Neuron (in vitro differentiated cells): ENCODE measurements around the gene PVR.

Source experiments
- H2AFZ ChIP-seq: one replicate; pipeline ENCODE4 v1.6.1; 2013; ENCODE audit warnings: low read depth, mild to moderate bottlenecking, inconsistent platforms, low read length, moderate library complexity
- H3K27me3 ChIP-seq: one replicate; pipeline ENCODE4 v1.6.1; 2013; ENCODE audit warnings: low read length; ENCODE audit not compliant: insufficient read depth
- H3K36me3 ChIP-seq: one replicate; pipeline ENCODE4 v1.6.1; 2013; ENCODE audit warnings: low read length; ENCODE audit not compliant: insufficient read depth
- H3K4me1 ChIP-seq: one replicate; pipeline ENCODE4 v1.6.1; 2013; ENCODE audit warnings: low read length; ENCODE audit not compliant: insufficient read depth
- H3K4me3 ChIP-seq: 2 replicates; pipeline ENCODE4 v1.5.1; 2013; ENCODE audit warnings: mild to moderate bottlenecking, low read length, moderate library complexity
- H3K9me3 ChIP-seq: one replicate; pipeline ENCODE4 v1.6.1; 2013; ENCODE audit warnings: low read length

Gene PVR

GRCh38 chr19:44689290-44690130 lies 45.8 kb downstream of the PVR start:
- Histone ChIP-seq H3K4me1 (no peaks in the 10 kb centered on the region), H3K36me3 (no peaks in the 10 kb centered on the region), H3K27me3 (no peaks in the 10 kb centered on the region), H2AFZ (no peak overlapping the region), H3K4me3 (no peak overlapping the region), H3K9me3 (no peaks in the 10 kb centered on the region)

DNA sequence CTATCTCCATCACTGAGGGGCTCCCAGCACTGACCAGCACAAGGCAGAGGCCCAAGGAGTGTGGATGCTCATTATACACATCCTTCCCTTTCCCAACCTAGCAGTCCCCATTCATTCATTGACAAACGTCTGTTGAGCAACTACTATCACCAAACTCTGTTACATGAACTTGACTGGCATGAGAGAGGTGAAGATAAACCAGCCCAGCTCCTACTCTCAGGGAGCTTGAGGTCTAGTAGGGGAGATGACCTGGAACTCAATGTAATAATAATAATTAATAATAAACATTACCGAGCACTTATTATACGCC lies 46.4 kb downstream of the PVR start:
- Histone ChIP-seq H3K9me3 (no peaks in the 10 kb centered on the region), H2AFZ (no peak overlapping the region), H3K4me3 (no peak overlapping the region), H3K4me1 (no peaks in the 10 kb centered on the region), H3K36me3 (no peaks in the 10 kb centered on the region), H3K27me3 (no peaks in the 10 kb centered on the region)

DNA sequence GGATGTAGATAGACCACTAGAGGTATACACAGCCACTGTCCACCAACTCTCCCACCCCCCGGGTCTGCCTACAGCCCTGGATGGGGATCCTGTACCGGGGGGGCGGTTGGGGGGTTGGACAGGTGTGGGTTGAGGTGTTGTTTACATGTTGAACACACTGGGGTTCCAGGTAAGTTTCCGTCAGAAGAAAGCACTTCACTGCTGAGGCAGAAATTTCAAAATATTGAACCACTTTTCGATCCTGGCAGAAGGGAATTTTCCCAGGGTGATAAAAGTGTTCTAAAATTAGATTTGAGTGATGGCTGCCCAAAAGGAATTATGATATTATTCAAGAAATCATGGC lies 48.6 kb downstream of the PVR start:
- H2AFZ ChIP-seq, result no peak overlapping the region
- H3K4me3 ChIP-seq, result no peak overlapping the region
- H3K9me3 ChIP-seq, result no peaks in the 10 kb centered on the region
- no peaks in the 10 kb centered on the region for H3K36me3 ChIP-seq
- H3K27me3 ChIP-seq, result peaks cover 5% of the 10 kb centered on the region
- no peaks in the 10 kb centered on the region for H3K4me1 ChIP-seq

DNA sequence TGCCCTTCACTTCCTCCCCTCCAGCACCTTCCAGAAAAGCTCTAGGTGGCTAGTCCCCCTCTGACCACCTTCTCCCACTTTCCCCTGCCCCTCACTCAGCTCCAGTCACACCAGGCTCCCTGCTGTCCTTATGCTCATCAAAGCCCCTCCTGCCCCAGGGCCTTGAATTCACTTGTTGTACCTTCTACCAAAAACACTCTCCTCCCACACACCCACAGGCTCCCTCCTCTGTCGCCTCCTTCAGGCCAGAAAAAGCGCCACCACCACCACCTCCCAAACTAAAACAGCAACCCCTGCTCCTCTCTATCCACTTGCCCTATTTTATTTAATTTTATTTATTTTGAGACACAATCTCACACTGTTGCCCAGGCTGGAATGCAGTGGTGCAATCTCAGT lies 50.5 kb downstream of the PVR start:
- Histone ChIP-seq H3K4me3 (no peak overlapping the region), H2AFZ (no peak overlapping the region), H3K4me1 (no peaks in the 10 kb centered on the region)

DNA sequence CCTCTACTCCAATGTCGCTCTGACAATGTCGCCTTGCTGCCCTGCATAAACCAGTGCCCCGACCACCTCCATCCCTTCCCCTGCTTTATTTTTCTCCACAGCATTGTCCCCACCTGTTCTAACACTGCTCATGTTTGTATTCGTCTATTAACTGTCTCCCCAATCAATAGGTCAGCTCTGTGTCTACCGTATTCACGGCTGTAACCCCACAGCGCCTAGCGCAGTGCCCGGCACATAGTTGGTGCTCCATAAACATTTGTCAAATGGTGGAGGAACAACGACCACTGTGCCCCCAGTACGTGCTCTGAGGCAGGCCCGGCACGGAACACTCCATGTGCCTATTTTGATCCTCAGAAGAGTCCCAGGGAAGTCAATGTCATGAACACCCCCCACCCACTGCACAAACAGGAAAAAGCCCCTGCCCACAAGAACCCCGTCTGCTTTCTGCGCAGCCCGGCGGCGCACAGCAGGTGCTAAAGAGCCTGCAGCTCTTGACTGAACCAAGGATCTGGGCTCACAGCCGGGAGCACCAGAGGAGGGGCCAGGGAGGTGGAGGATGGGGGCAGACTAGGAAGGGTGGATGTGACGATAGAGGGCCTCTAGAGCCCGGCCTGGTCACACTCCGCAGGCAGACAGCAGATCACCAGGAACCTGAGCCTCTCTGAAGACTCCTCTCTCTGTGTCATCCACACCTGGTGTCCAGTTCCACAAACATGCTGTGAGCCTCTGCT lies 53.4 kb downstream of the PVR start:
- H3K27me3 ChIP-seq, result peaks cover 12% of the 10 kb centered on the region
- no peaks in the 10 kb centered on the region for H3K36me3 ChIP-seq
- H3K4me3 ChIP-seq, result no peak overlapping the region
- H3K9me3 ChIP-seq, result no peaks in the 10 kb centered on the region
- H2AFZ ChIP-seq, result no peak overlapping the region
- H3K4me1 ChIP-seq, result no peaks in the 10 kb centered on the region

More for the DNA sequence above, 50.5 kb downstream of the PVR start:
- peaks cover 12% of the 10 kb centered on the region for H3K27me3 ChIP-seq
- H3K9me3 ChIP-seq, result no peaks in the 10 kb centered on the region
- no peaks in the 10 kb centered on the region for H3K36me3 ChIP-seq

GRCh38 chr19:44697670-44698034 lies 53.9 kb downstream of the PVR start:
- H3K27me3 ChIP-seq, result peaks cover 12% of the 10 kb centered on the region
- H3K4me1 ChIP-seq, result no peaks in the 10 kb centered on the region

GRCh38 chr19:44698492-44699201 lies 54.9 kb downstream of the PVR start, which contains the start of gene CEACAM16:
CEACAM16 (plus strand) TSS chr19:44699151; CDS start chr19:44701457, 2,306 bp downstream.
- no peaks in the 10 kb centered on the region for H3K4me1 ChIP-seq
- no peak within 1 kb of the TSS for H3K4me3 ChIP-seq
- peaks cover 12% of the 10 kb centered on the region for H3K27me3 ChIP-seq
- H2AFZ ChIP-seq, result no peak within 1 kb of the TSS
- H3K9me3 ChIP-seq, result no peaks in the 10 kb centered on the region
- no peaks in the 10 kb centered on the region for H3K36me3 ChIP-seq

More at GRCh38 chr19:44697670-44698034, 53.9 kb downstream of the PVR start:
- H3K4me3 ChIP-seq, result no peak overlapping the region
- no peak overlapping the region for H2AFZ ChIP-seq
- no peaks in the 10 kb centered on the region for H3K9me3 ChIP-seq
- no peaks in the 10 kb centered on the region for H3K36me3 ChIP-seq

DNA sequence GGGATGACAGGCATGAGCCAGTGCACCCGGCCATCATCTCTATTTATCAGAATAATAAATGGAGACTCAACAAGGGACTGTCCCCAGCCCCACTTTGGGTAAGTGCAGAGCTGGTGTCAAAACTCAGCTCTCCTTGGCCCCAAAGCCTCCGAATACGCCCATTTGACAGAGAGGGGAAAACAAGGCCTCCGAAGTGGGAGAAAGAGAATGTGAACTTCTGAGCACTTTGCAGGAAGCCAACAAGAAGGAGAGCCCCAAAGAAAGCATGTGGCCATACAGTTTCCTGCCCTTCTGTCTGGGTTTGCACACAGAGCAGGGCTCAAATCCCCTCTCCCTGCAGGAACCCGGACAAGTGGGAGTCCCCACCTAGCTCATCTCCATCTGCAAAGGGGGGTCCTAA lies 56.8 kb downstream of the PVR start:
- H3K4me3 ChIP-seq, result no peak overlapping the region

DNA sequence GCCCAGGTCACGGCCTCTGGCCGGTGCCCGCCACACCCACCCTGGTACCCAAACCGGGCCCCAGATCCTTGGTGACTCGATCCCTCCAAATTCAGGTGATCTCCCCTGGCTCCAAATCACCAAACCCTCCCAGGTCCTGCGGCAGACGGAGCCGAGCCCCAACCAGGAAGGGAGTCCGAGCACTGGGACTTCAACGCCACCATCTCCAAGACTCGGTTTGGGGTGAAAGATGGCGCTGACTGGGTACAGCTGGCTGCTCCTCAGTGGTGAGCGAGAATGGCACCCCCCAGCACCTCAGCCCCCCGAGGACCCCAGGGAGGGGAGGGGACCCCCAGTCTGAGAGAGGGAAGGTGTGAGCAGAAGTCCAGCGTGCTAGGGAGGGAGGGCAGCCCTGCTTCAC lies 57.5 kb downstream of the PVR start:
- H3K36me3 ChIP-seq, result no peaks in the 10 kb centered on the region
- H3K4me3 ChIP-seq, result no peak overlapping the region
- H3K9me3 ChIP-seq, result no peaks in the 10 kb centered on the region
- H2AFZ ChIP-seq, result no peak overlapping the region
- no peaks in the 10 kb centered on the region for H3K4me1 ChIP-seq
- H3K27me3 ChIP-seq, result peaks cover 12% of the 10 kb centered on the region

More for the DNA sequence above, 56.8 kb downstream of the PVR start:
- no peaks in the 10 kb centered on the region for H3K9me3 ChIP-seq
- H2AFZ ChIP-seq, result no peak overlapping the region
- peaks cover 12% of the 10 kb centered on the region for H3K27me3 ChIP-seq
- no peaks in the 10 kb centered on the region for H3K4me1 ChIP-seq
- H3K36me3 ChIP-seq, result no peaks in the 10 kb centered on the region

DNA sequence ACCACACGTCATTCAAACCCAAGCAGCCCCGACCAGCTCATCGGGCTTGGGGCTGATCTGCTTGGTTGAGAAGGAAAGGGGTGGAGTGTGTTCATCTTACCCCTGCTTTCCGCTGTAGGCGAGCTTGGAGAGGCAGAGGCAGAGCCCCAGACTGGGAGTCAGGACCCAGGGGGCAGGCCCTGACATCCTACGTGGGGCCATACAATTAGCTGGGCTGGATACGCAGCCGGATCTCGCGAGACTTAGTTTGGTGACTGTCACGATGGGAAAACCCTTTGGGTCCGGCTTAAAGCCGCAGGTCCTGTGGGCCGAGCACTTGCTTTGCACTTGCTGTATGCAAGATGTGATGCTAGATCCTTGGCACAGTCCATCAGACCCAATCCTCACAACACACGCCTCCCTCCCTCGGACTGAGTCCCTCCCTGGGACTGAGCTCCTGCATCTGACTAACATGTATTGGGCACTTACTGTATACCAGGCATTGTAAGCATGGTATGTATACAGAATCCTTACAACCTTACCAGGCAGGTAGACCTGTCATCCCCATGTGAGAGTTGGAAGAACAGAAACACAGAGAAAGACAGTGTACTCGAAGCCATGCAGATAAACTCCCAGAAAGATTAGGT lies 59.0 kb downstream of the PVR start:
- H3K36me3 ChIP-seq, result no peaks in the 10 kb centered on the region
- H3K9me3 ChIP-seq, result no peaks in the 10 kb centered on the region
- no peak overlapping the region for H2AFZ ChIP-seq
- H3K27me3 ChIP-seq, result peaks cover 5% of the 10 kb centered on the region
- no peaks in the 10 kb centered on the region for H3K4me1 ChIP-seq
- no peak overlapping the region for H3K4me3 ChIP-seq

- Histone ChIP-seq H3K36me3 (no peaks in the 10 kb centered on the region), H3K4me3 (no peak overlapping the region), H3K4me1 (no peaks in the 10 kb centered on the region), H2AFZ (no peak overlapping the region), H3K9me3 (no peaks in the 10 kb centered on the region), H3K27me3 (no peaks in the 10 kb centered on the region)
These were observed 59.8 kb downstream of the PVR start for GRCh38 chr19:44703336-44704078.

DNA sequence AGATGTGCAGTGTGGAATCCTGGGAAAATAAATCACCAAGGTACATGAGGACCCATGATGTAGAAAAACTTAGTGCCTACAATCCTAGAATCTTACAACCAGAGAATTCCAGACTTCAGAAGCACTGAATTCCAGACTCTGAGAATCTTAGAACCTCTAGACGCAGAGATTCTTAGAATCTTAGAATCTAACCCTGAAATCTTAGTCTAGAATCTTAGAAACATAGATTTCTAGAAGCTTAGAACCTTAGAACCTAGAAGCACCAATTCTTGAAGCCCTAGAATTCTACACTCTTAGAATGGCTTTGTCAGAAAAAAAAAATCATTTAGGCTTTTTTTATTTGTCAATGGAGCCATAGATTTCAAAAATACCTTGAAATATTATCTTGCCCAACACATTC lies 61.3 kb downstream of the PVR start:
- H3K27me3 ChIP-seq, result no peaks in the 10 kb centered on the region
- no peaks in the 10 kb centered on the region for H3K4me1 ChIP-seq
- H3K9me3 ChIP-seq, result no peaks in the 10 kb centered on the region
- no peak overlapping the region for H3K4me3 ChIP-seq
- no peak overlapping the region for H2AFZ ChIP-seq
- H3K36me3 ChIP-seq, result no peaks in the 10 kb centered on the region
